Endothelial cell of hepatic sinusoid (primary cell): ENCODE results near the gene CHSY3.

Experiments used
- in situ Hi-C: cut with HindIII; loops from 2 replicates; pipeline ENCODE4 v1.10.0; 2017; ENCODE audit warnings: low sequenced_read_pairs

Gene CHSY3

GRCh38 chr5:129904102-129904666 is at the start of gene CHSY3:
TSS of gene CHSY3 (plus strand) at chr5:129904465.
- in situ Hi-C loops = no loop called here

GRCh38 chr5:129856325-129856724 is 47.9 kb upstream of the CHSY3 start:
- in situ Hi-C loops = no loop called here

- in situ Hi-C loops = no loop called here
Observed at GRCh38 chr5:129857116-129857515, 47.1 kb upstream of the CHSY3 start.

- in situ Hi-C loops = no loop called here
Observed at GRCh38 chr5:129858131-129858675, 46.1 kb upstream of the CHSY3 start.

- in situ Hi-C loops = no loop called here
Observed at GRCh38 chr5:129884322-129884721, 19.9 kb upstream of the CHSY3 start.

- in situ Hi-C loops = no loop called here
Observed at GRCh38 chr5:129899454-129899853, 4.8 kb upstream of the CHSY3 start.

- in situ Hi-C loops = no loop called here
Observed at GRCh38 chr5:129902816-129903215, 1.4 kb upstream of the CHSY3 start.

- in situ Hi-C loops = no loop called here
Observed at GRCh38 chr5:129903466-129904101, 681 bp upstream of the CHSY3 start.

- in situ Hi-C loops = no loop called here
Observed at GRCh38 chr5:129904667-129905472, 605 bp downstream of the CHSY3 start.

- in situ Hi-C loops = no loop called here
Observed at GRCh38 chr5:129905473-129906176, 1.4 kb downstream of the CHSY3 start.

GRCh38 chr5:129906177-129906887 is 2.1 kb downstream of the CHSY3 start:
- in situ Hi-C loops = no loop called here

GRCh38 chr5:129909225-129909624 is 5.0 kb downstream of the CHSY3 start:
- in situ Hi-C loops = no loop called here

GRCh38 chr5:129912601-129913255 is 8.5 kb downstream of the CHSY3 start:
- in situ Hi-C loops = no loop called here

GRCh38 chr5:129915415-129915814 is 11.2 kb downstream of the CHSY3 start:
- in situ Hi-C loops = no loop called here

- in situ Hi-C loops = no loop called here
Observed at GRCh38 chr5:129917224-129917623, 13.0 kb downstream of the CHSY3 start.

- in situ Hi-C loops = no loop called here
Observed at GRCh38 chr5:129921204-129921603, 16.9 kb downstream of the CHSY3 start.

GRCh38 chr5:129930221-129930620 is 26.0 kb downstream of the CHSY3 start:
- in situ Hi-C loops = no loop called here

GRCh38 chr5:129935626-129936025 is 31.4 kb downstream of the CHSY3 start:
- in situ Hi-C loops = no loop called here

- in situ Hi-C loops = no loop called here
Observed at GRCh38 chr5:129938077-129938476, 33.8 kb downstream of the CHSY3 start.

- in situ Hi-C loops = no loop called here
Observed at GRCh38 chr5:129943936-129944335, 39.7 kb downstream of the CHSY3 start.
